Stimulated activated CD4-positive, alpha-beta T cell treated with anti-CD3 and anti-CD28 coated beads, Interleukin-1b, Interleukin-23, amount 100 ng/mL, for 1 hour (primary cell): ENCODE results near the gene KLRG1.

Experiments
- DNase-seq, 2 donors: peaks; one replicate each; pipeline ENCODE4 v3.0.0-alpha.2; 2020; ENCODE audit warnings: low read depth in 2 of 2

KLRG1 gene

GRCh38 chr12:8989413-8989812 is at the start of gene KLRG1:
TSS of gene KLRG1 (plus strand) at chr12:8989546. CDS start at chr12:8989636, 90 bp downstream.
- no peak for DNase-seq

DNA sequence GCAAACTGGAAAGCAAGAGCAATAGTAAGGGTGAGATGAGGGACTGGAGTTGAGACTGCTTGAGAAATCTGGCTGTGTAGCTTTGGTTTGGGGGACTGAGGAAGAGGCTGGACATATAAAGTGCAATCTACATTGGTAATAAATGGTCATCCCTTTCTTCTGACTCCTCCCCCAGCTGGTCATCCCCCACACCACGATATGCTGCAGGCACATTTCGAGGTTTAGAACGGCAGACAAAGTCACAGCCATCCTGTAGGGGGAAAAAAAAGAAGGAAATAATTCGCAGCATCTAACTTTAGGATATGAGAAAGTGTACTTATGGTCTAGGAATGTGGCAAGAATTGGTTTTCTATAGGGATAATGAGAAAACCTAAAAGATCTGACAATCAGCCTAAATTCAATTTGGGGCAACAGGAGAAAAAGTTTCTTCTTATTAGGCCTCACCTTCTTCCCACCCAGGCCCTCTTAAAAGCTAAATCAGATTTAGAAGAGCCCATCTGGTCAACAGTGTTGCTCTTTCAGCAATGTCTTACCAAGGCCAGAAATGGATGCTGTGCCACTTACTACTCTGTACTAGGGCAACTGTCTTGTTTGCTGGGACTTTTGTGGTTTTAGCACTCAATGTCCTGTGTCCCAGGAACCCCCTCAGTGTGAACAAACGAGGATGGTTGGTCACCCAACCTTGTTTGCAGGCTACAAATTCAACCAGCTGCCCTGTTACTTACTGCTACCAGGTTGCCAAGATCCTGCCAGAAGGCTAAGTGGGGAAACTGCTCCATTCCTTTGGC is 47.5 kb upstream of the KLRG1 start:
- no peak for DNase-seq

DNA sequence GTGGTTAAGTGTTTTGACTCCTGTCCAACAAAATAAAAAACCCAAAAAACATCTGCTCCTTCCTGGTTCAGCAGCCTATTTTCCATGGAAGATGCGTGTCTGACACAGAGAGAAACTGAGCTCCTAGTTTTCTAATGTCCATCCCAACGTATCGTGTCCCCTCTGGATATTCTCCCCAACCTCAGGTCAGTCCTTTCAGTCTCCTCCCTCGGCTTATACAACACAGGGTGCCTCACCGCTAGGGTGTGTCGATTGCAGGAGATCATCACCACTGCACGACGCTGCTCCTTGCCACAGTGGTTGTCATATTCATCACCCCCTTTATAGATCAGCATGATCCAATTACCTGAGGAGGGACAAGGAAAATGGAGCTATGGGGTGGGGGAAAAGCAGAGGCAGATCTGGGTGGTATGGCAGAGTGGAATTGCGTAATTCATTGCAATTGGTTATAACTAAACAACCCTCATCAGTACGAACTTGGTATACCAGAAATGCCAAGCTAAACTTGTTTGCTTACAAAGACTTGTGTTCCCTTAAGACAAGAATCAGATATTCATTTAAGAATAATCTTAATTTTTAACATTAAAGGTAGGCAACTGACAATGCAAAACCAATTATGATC is 45.7 kb upstream of the KLRG1 start:
- no peak for DNase-seq

DNA sequence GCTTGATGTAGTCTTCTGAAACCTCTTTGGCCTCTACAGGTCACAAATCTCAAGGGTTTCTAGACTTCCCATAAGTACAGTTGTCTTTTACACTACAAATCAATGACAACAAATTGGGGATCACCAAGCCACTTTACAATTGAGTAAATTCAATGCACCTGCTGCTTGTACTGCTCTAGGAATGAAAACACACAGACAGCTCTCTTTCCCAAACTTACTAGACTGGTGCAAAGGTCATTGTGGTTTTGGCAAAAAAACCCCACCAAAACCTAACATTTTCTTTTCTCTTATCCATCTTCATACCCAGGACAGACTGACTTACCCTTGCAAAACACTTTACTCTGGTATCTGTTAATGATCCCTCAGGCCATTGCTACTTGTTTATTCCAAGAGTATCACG is 42.6 kb upstream of the KLRG1 start:
- DNase-seq, result no peak

- DNase-seq, result no peak
Measured at GRCh38 chr12:8947737-8948136, 41.6 kb upstream of the KLRG1 start.

DNA sequence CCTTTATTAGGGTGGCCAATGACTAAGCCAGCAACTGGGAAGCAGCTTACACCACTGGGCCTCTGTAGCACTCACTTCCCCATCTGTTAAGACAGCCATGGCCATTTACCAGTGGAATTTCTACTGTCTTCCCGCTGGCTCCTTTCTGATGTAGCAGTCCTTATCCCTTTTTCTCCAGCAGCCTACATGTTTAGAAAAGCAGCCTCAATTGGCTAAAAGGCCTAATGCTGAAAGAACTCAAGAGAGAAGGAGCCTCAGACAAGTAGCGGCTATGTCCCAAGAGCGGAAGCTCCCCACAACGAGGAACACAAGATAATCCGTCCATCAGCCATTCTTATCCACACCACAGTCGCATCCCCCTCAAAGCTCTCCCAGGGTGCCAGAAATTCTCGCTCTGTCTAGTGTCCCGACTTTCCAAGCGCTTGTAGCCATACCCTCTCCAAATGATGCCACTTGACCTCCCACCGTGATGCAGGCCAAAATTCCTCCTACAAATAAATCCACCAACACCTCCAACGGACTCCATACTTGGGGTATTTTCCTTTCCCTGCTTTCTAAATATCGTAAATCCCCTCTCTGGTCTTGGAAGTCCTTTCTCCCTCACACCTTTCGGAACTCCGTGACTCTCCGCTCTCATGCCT is 40.5 kb upstream of the KLRG1 start:
- no peak for DNase-seq

GRCh38 chr12:8949342-8950220 is 39.8 kb upstream of the KLRG1 start, which contains the start of gene M6PR:
TSS of gene M6PR (minus strand) at chr12:8949645. CDS start at chr12:8946404, 3,241 bp downstream.
- peak; percentile 62 to 68 for DNase-seq

DNA sequence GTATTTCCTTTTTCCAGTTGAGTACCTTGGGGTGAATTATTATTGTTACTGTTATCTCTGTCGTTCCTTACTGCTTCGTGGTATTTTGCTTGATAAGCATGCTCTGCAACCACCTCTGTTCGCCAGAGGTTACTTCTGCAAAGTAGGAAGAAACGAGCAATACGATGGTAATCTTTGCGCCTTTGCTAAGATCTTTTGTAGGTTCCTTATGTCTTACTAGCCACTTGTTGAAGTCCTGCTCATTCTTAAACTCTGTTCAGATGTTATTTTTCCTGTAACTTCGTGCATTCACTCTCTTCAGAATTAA is 39.2 kb upstream of the KLRG1 start:
- no peak for DNase-seq

- DNase-seq, result no peak
Measured at GRCh38 chr12:8950702-8951478, 38.5 kb upstream of the KLRG1 start.

GRCh38 chr12:8951744-8952143 is 37.6 kb upstream of the KLRG1 start:
- DNase-seq, result no peak

- no peak for DNase-seq
Measured at GRCh38 chr12:8953773-8954402, 35.5 kb upstream of the KLRG1 start.

DNA sequence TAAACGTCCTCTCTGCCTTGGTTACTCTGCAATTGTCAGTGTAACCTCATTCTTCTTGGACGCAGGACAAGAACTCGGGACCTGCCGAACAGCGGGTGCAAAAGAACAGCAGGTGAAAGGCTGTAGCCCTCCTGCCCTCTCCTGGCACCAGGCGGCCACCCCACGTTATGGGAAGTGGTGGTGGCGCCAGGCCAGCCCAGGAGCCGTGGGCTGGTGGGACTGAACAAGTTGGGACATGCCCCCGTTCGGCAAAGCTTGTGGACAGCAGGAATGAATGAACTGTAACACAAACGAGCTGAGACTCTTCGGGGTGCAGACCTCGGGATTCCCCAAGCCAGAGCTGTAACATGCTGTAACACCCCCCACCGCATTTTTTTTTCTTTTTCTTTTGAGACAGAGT is 33.3 kb upstream of the KLRG1 start:
- no peak for DNase-seq

GRCh38 chr12:8956772-8957171 is 32.6 kb upstream of the KLRG1 start:
- no peak for DNase-seq

DNA sequence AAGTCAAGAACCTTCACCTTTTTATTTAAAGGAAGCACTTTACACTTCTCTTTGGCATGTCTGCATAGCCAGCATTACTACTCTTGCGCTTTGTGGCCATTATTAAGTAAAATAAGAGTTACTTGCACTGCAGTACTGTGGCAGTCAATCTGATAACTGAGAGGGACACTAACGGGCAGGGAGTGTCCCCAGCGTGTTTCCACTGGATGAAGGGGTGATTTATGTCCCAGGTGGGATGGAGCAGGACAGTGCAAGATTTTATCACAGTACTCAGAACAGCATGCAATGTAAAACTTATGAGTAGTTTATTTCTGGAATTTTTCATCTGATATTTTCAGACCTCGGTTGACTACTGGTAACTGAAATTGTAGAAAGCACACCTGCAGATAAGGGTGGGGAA is 31.8 kb upstream of the KLRG1 start:
- no peak for DNase-seq

DNA sequence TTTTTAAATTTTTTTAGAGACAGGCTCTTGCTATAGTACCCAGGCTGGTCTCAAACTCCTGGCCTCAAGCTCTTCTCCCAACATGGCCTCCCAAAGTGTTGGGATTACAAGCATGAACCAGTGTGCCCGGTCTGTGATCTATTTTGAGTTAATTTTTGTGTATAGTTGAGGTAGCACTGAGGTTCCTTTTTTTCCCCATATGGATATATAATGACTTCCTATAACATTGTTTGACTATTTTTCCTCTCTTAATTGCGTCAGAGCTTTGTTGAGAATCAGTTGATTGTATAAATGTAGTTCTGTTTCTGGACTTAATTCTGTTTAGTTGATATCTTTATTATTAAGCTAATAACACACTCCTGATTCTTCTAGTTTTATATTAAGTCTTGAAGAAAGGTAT is 31.3 kb upstream of the KLRG1 start:
- no peak for DNase-seq

- DNase-seq, result no peak
Measured at GRCh38 chr12:8960176-8960575, 29.2 kb upstream of the KLRG1 start.

- DNase-seq, result no peak
Measured at GRCh38 chr12:8968761-8969160, 20.6 kb upstream of the KLRG1 start.

GRCh38 chr12:8969861-8970411 is 19.4 kb upstream of the KLRG1 start:
- DNase-seq, result no peak

- DNase-seq, result no peak
Measured at GRCh38 chr12:8970432-8970831, 18.9 kb upstream of the KLRG1 start.

DNA sequence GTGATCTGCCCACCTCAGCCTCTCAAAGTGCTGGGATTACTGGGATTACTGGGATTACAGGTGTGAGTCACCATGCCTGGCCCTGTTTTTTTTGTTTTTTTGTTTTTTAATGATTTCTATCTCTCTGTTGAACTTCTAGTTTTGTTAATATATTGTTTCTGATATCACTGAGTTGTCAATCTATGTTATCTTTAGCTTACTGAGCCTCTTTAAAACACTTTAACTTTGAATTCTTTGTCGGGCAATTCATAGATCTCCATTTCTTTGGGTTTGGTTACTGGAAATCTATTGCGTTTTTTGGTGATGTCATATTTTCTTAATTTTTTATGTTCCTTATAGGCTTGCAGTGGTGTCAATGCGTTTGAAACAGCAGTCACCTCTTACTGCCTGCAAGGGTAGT is 9.2 kb upstream of the KLRG1 start:
- DNase-seq, result no peak
